DOHH2 (cell line): ENCODE results near the gene VPREB3.

Experiments
- CTCF ChIP-seq: fragments of 200-600 bp; sonication (generic); IDR thresholded peaks from one replicate; pipeline ENCODE4 v1.5.1; 2014; ENCODE audit warnings: antibody characterized with exemption, mild to moderate bottlenecking, low read depth, low read length; ENCODE audit not compliant: poor library complexity, severe bottlenecking
- EZH2phosphoT487 ChIP-seq: fragments of 200-600 bp; sonication (generic); IDR thresholded peaks from 2 replicates; pipeline ENCODE4 v1.6.1; 2017; ENCODE audit warnings: borderline replicate concordance, mild to moderate bottlenecking, antibody characterized with exemption, low read length, moderate library complexity, mixed read lengths

- no peak for TF ChIP-seq EZH2phosphoT487
- TF ChIP-seq CTCF, result no peak
These were observed 46.0 kb downstream of the VPREB3 start for GRCh38 chr22:23708270-23708669.
